ENCODE measurements around the gene LPP. TPM values are rescaled to one million over a fixed set of nuclear protein-coding genes. Genes with fewer than 3 reads are reported as not detected.

Gene LPP
- polyA plus RNA-seq, 4 donors, result 17.0 to 31.8 (median 24.2) TPM

GRCh38 chr3:188867691-188868265, 713.8 kb downstream of the LPP start:
- DNase-seq (ENCODE audit: low read depth in 4 of 4, low spot score in 2 of 4), result no peak

GRCh38 chr3:188868803-188869202, 714.8 kb downstream of the LPP start:
- DNase-seq (ENCODE audit: low read depth in 4 of 4, low spot score in 2 of 4), result no peak

GRCh38 chr3:188869628-188870027, 715.7 kb downstream of the LPP start:
- DNase-seq (ENCODE audit: low read depth in 4 of 4, low spot score in 2 of 4), result no peak

GRCh38 chr3:188870431-188870830, 716.5 kb downstream of the LPP start:
- DNase-seq (ENCODE audit: low read depth in 4 of 4, low spot score in 2 of 4), result no peak

- no peak for DNase-seq (ENCODE audit: low read depth in 4 of 4, low spot score in 2 of 4)
These were observed 720.6 kb downstream of the LPP start for GRCh38 chr3:188874576-188874975.

GRCh38 chr3:188875413-188875812, 721.5 kb downstream of the LPP start:
- no peak for DNase-seq (ENCODE audit: low read depth in 4 of 4, low spot score in 2 of 4)

- no peak for DNase-seq (ENCODE audit: low read depth in 4 of 4, low spot score in 2 of 4)
These were observed 722.4 kb downstream of the LPP start for GRCh38 chr3:188876370-188876769.

- DNase-seq (ENCODE audit: low read depth in 4 of 4, low spot score in 2 of 4), result no peak
These were observed 723.4 kb downstream of the LPP start for GRCh38 chr3:188877381-188877780.

GRCh38 chr3:188878076-188878475, 724.1 kb downstream of the LPP start:
- no peak for DNase-seq (ENCODE audit: low read depth in 4 of 4, low spot score in 2 of 4)

GRCh38 chr3:188881954-188882641, 728.1 kb downstream of the LPP start:
- DNase-seq (ENCODE audit: low read depth in 4 of 4, low spot score in 2 of 4), result no peak

- no peak for DNase-seq (ENCODE audit: low read depth in 4 of 4, low spot score in 2 of 4)
These were observed 730.5 kb downstream of the LPP start for GRCh38 chr3:188884299-188885043.

GRCh38 chr3:188888321-188889053, 734.5 kb downstream of the LPP start:
- DNase-seq (ENCODE audit: low read depth in 4 of 4, low spot score in 2 of 4), result no peak

GRCh38 chr3:188889054-188889491, 735.1 kb downstream of the LPP start:
- no peak for DNase-seq (ENCODE audit: low read depth in 4 of 4, low spot score in 2 of 4)

GRCh38 chr3:188890572-188891270, 736.8 kb downstream of the LPP start:
- DNase-seq (ENCODE audit: low read depth in 4 of 4, low spot score in 2 of 4), result no peak

- DNase-seq (ENCODE audit: low read depth in 4 of 4, low spot score in 2 of 4), result no peak
These were observed 745.9 kb downstream of the LPP start for GRCh38 chr3:188899881-188900280.

- DNase-seq (ENCODE audit: low read depth in 4 of 4, low spot score in 2 of 4), result no peak
These were observed 746.5 kb downstream of the LPP start for GRCh38 chr3:188900421-188900951.

GRCh38 chr3:188901126-188901525, 747.2 kb downstream of the LPP start:
- DNase-seq (ENCODE audit: low read depth in 4 of 4, low spot score in 2 of 4), result no peak

GRCh38 chr3:188901671-188902287, 747.8 kb downstream of the LPP start:
- DNase-seq (ENCODE audit: low read depth in 4 of 4, low spot score in 2 of 4), result no peak

- DNase-seq (ENCODE audit: low read depth in 4 of 4, low spot score in 2 of 4), result no peak
These were observed 750.7 kb downstream of the LPP start for GRCh38 chr3:188904670-188905069.

GRCh38 chr3:188905547-188905946, 751.6 kb downstream of the LPP start:
- no peak for DNase-seq (ENCODE audit: low read depth in 4 of 4, low spot score in 2 of 4)
